ENCODE results near the gene KIF16B.

DNA sequence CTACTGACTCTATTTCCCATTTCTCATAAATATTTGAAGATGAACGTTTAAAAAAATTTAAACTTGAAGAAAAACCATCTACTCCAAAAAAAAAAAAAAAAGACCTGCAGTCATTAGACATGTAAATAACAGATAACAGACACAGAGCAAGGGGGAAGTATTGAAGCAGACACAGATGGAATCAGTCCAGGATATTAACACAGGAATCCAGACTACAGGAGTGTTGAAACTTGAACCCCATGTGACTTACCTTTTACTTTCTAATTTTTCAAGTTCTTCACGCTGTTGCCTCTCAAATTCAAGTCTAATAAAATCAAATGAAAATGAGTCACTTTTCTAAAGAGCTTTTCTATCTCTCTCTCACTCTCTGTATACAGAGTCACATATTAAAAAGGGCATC, 191.8 kb downstream of the KIF16B start:
- TF ChIP-seq FOXM1 (IDR thresholded peaks at IDR 0.05; ENCODE audit: low read depth, low read length), result no peak
- no peak for TF ChIP-seq SIN3A (IDR thresholded peaks at IDR 0.05; ENCODE audit: low read depth, low read length)
- TF ChIP-seq CTCF (IDR thresholded peaks at IDR 0.05 in 2 of 3, conservative IDR thresholded peaks at IDR 0.05 in 1 of 3; ENCODE audit: control insufficient read depth in 2 of 3, extremely low read depth in 1 of 3, insufficient read depth in 1 of 3, low read depth in 3 of 3, low read length in 3 of 3), result no peak
- TF ChIP-seq CEBPB (IDR thresholded peaks at IDR 0.05; ENCODE audit: borderline replicate concordance in 1 of 2, low read depth in 2 of 2, low read length in 2 of 2), result no peak
- TF ChIP-seq CHD1 (IDR thresholded peaks at IDR 0.05; ENCODE audit: low read depth, low read length), result no peak
- TF ChIP-seq POLR2A (IDR thresholded peaks at IDR 0.05; ENCODE audit: low read depth, low read length), result no peak
- TF ChIP-seq JUNB (IDR thresholded peaks at IDR 0.05), result no peak
- TF ChIP-seq KDM1A (IDR thresholded peaks at IDR 0.05; ENCODE audit: borderline replicate concordance), result no peak
- no peak for TF ChIP-seq EZH2 (IDR thresholded peaks at IDR 0.05; ENCODE audit: borderline replicate concordance, control insufficient read depth, low read depth, low read length)
- TF ChIP-seq TAF1 (IDR thresholded peaks at IDR 0.05; ENCODE audit: borderline replicate concordance, low read depth, low read length), result no peak
- TF ChIP-seq KAT2A (conservative IDR thresholded peaks at IDR 0.05; ENCODE audit: control insufficient read depth, low read depth, low read length), result no peak
- no peak for TF ChIP-seq BCL11A (IDR thresholded peaks at IDR 0.05; ENCODE audit: low read depth, low read length)

All from GM12878 (cell line).